ENCODE data around the gene MBIP.

The MBIP gene

DNA sequence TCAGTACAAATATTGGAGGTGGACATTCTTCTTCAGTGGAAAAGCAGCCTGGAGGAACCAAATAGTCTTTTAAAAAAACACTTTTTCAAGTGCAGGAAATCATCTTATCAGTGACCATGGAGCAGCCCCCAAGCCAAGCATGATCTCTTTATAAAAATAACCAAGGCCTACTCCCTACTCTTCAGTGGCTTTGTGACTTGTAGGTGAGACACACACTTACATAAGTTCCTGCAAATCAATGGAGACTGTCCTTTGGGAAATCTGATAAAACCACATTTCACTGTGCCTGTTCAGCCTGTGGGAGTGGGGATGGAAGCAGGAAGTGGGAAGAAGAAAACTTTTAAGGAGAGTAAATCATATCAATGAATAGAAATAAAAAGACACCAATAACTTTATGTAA lies 56.3 kb downstream of the MBIP start:
- no peak for DNase-seq (ENCODE audit: low read depth in 2 of 2)

DNA sequence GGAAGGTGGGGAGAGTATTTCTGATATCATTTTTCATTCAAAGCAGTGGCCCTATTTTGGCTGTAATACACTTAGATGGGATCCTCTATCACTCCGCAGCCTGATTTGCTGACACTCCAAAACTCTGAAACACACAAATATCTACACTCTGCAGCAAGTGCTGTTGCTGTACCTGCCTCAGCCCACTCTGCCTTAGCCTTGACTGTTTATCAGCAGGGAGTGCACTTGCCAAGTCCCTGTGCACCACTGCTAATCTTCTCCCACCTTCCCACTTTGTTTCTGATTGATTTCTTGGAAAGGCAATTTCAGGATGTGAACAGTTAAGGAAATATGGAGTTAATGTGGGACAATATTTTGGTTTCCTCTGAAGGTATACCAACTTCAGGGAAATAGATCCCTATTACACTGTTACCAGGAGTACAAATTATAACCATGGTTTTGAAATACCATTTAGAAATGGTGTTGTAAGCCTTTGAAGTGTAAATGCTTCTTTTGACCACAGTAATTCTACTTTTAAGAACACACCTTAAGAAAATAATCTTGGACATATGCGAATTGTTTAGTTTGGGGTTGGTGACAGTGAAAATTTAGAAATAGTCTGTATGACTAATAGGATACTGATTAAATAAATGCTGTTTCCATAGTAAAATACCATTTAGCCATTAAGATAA lies 59.3 kb downstream of the MBIP start:
- no peak for DNase-seq (ENCODE audit: low read depth in 2 of 2)

DNA sequence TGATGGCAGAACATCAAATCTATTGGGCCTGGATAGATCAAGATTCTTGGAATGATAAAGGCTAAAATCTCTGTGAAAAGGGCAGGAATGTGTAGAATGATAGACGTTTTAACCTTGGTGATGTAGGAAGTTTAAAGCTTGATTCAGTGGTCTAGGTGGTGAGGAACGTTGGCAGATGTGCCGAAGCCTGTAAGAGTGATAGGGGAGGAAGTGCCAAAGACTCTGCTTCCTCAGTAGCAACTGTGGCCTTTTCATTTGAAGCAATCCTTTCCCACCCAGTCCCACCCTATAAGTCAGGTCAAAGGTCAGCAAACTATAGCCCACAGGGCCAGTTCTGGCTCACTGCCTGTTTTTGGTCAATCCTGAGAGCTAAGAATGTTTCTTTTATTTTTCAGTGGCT lies 62.2 kb downstream of the MBIP start:
- no peak for DNase-seq (ENCODE audit: low read depth in 2 of 2)

DNA sequence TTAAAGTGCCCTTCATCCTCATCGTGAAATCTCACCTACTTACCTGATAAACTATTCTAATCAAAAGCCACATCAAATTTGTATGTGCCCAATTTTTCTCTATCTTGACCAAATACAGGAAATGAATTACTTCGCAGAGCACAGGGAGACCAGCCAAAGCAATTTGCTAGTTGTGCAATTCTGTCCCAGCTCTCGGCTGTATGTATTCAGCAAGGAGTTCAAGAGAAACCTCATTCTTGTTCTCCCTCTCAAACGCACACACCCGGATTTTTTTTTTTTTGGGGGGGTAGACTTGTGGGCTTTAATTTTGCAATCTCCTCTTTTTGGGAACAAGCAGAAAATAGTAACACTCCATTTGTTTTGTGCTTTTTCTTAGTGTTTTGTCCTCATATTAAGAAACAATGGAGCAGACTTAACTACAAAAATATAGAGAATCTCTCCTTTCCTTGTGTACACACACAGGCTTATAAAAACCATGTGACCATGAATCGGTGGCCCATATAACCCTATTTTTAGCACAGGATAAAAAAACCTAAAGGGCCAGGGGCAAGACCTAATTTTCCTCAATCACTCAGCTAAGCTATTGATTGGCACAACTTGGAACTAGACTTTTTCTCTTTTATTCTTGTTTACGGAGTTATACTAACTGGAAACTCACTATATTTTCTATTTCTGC lies 64.2 kb downstream of the MBIP start:
- no peak for DNase-seq (ENCODE audit: low read depth in 2 of 2)

DNA sequence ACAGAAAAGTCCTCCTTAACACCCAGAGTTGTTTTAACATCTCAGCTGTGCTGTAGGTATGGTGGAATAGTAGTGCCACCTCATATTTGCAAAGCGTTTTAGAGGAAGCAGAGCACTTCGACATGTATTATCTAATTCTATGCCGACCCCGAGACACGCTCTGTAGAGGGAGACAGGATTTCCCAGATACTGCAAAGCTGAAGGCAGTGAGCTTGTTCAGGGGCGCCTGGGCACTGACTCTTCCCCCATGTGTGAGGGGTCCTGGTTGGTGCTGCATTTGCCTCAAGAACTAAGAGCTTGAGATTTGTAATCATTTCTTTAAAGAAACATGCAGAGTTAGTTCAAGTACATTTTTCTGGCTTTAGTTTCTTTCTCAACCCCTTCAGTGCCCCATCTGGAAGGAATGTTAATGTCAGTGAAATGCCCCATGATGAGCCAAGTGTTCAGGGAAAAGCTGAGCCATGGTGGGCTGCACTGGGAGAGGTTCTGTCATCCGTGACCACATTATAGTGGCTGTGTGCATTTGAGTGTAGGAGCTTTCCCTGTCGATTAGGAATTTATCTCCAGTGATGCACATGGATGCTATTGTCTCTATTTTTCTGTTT lies 66.3 kb downstream of the MBIP start:
- no peak for DNase-seq (ENCODE audit: low read depth in 2 of 2)
